Adrenal gland (tissue), 5 donors: ENCODE measurements around the gene ATF2.

Source experiments
- POLR2A ChIP-seq, 2 donors: fragments of 450-650 bp; IDR thresholded peaks; one replicate each; pipeline ENCODE4 v1.6.1; 2017; ENCODE audit warnings: antibody characterized with exemption in 2 of 2, mild to moderate bottlenecking in 2 of 2, moderate library complexity in 1 of 2
- TF ChIP-seq, protein P1 (sequence below), 6 experiments: fragments of 450-650 bp in 4 of 6; fragments of 200-600 bp in 2 of 6; sonication (generic) in 1 of 6; IDR thresholded peaks; 1 replicate in 5 of 6; 2 replicates in 1 of 6; pipeline versions ENCODE4 v1.5.1 to v1.8.0; 2016 to 2021; ENCODE audit warnings: antibody characterized with exemption in 6 of 6, mild to moderate bottlenecking in 2 of 6, moderate library complexity in 1 of 6
- donor health status: DM: no; HTN: no; CAD: no.

- no peak for TF ChIP-seq POLR2A (IDR thresholded peaks at IDR 0.05)
- TF ChIP-seq, protein P1, sequence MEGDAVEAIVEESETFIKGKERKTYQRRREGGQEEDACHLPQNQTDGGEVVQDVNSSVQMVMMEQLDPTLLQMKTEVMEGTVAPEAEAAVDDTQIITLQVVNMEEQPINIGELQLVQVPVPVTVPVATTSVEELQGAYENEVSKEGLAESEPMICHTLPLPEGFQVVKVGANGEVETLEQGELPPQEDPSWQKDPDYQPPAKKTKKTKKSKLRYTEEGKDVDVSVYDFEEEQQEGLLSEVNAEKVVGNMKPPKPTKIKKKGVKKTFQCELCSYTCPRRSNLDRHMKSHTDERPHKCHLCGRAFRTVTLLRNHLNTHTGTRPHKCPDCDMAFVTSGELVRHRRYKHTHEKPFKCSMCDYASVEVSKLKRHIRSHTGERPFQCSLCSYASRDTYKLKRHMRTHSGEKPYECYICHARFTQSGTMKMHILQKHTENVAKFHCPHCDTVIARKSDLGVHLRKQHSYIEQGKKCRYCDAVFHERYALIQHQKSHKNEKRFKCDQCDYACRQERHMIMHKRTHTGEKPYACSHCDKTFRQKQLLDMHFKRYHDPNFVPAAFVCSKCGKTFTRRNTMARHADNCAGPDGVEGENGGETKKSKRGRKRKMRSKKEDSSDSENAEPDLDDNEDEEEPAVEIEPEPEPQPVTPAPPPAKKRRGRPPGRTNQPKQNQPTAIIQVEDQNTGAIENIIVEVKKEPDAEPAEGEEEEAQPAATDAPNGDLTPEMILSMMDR (IDR thresholded peaks at IDR 0.05) = no peak
These were observed 113.7 kb downstream of the ATF2 start for GRCh38 chr2:175054340-175054739.
